Bronchial epithelial cell (primary cell): Measurements from ENCODE around the gene HECW1. TPM values are rescaled to one million over a fixed set of nuclear protein-coding genes. Genes with fewer than 3 reads are reported as not detected.

Source experiments
- DNase-seq: peaks from one replicate; pipeline ENCODE4 v3.0.0-alpha.2; 2010; ENCODE audit warnings: low read depth
- FAIRE-seq: peaks from 2 replicates; lab custom pipeline; 2011; peaks lifted over from hg19 to GRCh38; lab: Jason Lieb, UNC
- H3K27me3 ChIP-seq: 2 replicates; pipeline ENCODE4 v1.5.1; 2011; ENCODE audit warnings: low read length; ENCODE audit not compliant: control insufficient read depth, insufficient read depth
- H3K36me3 ChIP-seq: 2 replicates; pipeline ENCODE4 v1.5.1; 2011; ENCODE audit warnings: low read length; ENCODE audit not compliant: control insufficient read depth, insufficient read depth
- H3K4me3 ChIP-seq: 2 replicates; pipeline ENCODE4 v1.5.1; 2011; ENCODE audit warnings: mild to moderate bottlenecking, low read depth, low read length, control low read depth
- CTCF ChIP-seq: IDR thresholded peaks from 2 replicates; pipeline ENCODE4 v1.5.1; 2011; ENCODE audit warnings: mild to moderate bottlenecking, moderate library complexity, low read length, control low read depth, inconsistent platforms; ENCODE audit not compliant: insufficient read depth, severe bottlenecking
- total RNA-seq: library from RNA; depleted of rRNA; stranded (reverse); fragments of >200 nt; gene quantifications from 2 replicates; pipeline ENCODE4 v1.2.1, GENCODE V29; 2014

The HECW1 gene
- total RNA-seq, 1 donor from 2014 or later = under 0.01 TPM

GRCh38 chr7:43444711-43445578 is 332.5 kb downstream of the HECW1 start:
- H3K27me3 ChIP-seq = no peaks in the 10 kb centered on the region
- H3K36me3 ChIP-seq = no peaks in the 10 kb centered on the region
- TF ChIP-seq CTCF = no peak
- FAIRE-seq (no peak), DNase-seq (no peak)
- no peak overlapping the region for H3K4me3 ChIP-seq

DNA sequence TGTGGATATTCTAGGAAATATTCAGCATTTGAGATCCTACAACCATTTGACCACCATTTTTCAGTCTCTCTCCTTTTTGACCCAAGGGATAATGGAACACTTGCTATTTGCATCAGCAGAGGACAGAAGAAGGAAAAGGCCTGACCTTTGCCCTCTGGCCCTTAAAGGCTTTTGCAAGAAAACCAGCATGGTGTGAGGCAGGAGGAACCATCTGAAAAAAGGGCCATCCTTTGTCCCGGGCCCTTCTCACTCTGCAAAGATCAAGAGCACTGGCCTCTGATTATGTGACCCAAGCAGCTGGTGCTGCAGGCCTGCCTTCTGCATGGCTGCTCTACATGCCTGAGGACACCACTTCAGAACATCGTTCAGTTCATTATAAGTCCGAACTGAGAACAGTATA is 337.1 kb downstream of the HECW1 start:
- no peak for FAIRE-seq
- H3K36me3 ChIP-seq = no peaks in the 10 kb centered on the region
- TF ChIP-seq CTCF = no peak

DNA sequence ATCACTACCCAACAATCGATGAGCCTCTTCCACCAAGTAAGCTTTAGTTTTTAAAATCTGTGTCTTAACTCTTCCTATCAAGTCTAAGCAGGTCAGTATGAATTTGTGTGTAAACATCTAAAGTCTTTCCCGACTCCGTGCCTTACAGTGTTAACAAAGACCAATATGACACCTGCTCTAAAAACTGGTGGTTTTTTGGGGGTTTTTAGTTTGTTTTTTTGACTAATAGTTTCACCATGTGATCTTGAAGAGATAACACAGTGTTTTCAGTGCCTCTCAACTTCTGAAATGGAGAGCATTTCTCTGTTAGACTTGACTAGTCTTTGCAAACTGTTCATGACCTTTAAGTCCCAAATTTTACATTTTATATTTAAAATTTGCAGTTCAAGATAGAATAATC is 338.4 kb downstream of the HECW1 start:
- H3K4me3 ChIP-seq = no peak overlapping the region
- FAIRE-seq = no peak
- TF ChIP-seq CTCF = no peak
- H3K27me3 ChIP-seq = no peaks in the 10 kb centered on the region
- H3K36me3 ChIP-seq = no peaks in the 10 kb centered on the region
- no peak for DNase-seq

More for the DNA sequence above, 337.1 kb downstream of the HECW1 start:
- Histone ChIP-seq H3K4me3 (no peak overlapping the region), H3K27me3 (no peaks in the 10 kb centered on the region)
- no peak for DNase-seq

GRCh38 chr7:43454936-43455518 is 342.6 kb downstream of the HECW1 start:
- Histone ChIP-seq H3K27me3 (no peaks in the 10 kb centered on the region), H3K4me3 (no peak overlapping the region), H3K36me3 (no peaks in the 10 kb centered on the region)
- DNase-seq (peak; percentile 82), FAIRE-seq (no peak)
- peak; percentile 37 for TF ChIP-seq CTCF

GRCh38 chr7:43456200-43456599 is 343.8 kb downstream of the HECW1 start:
- FAIRE-seq (no peak), DNase-seq (no peak)
- no peaks in the 10 kb centered on the region for H3K27me3 ChIP-seq
- peak; percentile 23 for TF ChIP-seq CTCF
- no peaks in the 10 kb centered on the region for H3K36me3 ChIP-seq
- no peak overlapping the region for H3K4me3 ChIP-seq
